ENCODE data around the gene TTC34.
"Not testable (repeated sequence)": the region's sequence is repeated elsewhere in the genome, so short reads cannot be mapped to it uniquely, and the experiment has no call there.

Gene TTC34

DNA sequence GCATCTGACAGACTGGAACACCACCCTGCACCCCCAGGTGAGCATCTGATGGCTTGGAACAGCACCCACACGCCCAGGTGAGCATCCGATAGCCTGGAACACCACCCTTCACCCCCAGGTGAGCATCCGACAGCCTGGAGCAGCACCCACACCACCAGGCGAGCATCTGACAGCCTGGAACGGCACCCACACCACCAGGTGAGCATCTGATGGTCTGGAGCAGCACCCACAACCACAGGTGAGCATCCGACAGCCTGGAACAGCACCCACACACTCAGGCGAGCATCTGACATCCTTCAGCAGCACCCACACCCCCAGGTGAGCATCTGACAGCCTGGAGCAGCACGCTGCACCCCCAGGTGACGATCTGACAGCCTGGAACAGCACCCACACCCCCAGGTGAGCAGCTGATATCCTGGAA, 118.2 kb downstream of the TTC34 start:
- H3K27ac Mint-ChIP-seq (ENCODE audit: low read depth) = not testable (repeated sequence)

DNA sequence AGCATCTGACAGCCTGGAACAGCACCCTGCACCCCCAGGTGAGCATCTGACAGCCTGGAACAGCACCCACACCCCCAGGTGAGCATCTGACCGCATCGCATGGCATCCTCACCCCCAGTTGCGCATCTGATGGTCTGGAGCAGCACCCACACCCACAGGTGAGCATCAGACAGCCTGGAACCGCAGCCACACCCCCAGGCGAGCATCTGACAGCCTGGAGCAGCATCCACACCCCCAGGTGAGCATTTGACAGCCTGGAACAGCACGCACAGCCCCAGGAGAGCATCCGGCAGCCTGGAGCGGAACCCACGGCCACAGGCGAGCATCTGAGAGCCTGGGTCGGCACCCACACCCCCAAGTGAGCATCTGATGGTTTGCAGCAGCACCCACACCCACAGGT, 118.6 kb downstream of the TTC34 start:
- not testable (repeated sequence) for DNase-seq (ENCODE audit: low spot score in 2 of 2); H3K4me1 Mint-ChIP-seq; H3K4me3 Mint-ChIP-seq; H3K27ac Mint-ChIP-seq (ENCODE audit: low read depth); ATAC-seq (replicated peaks; ENCODE audit: extremely low read depth, poor library complexity, severe bottlenecking); H3K36me3 Mint-ChIP-seq (ENCODE audit: insufficient read depth); H3K9me3 Mint-ChIP-seq
- H3K27me3 Mint-ChIP-seq = peaks cover 12% of the 10 kb centered on the region

More for the DNA sequence above, 118.2 kb downstream of the TTC34 start:
- not testable (repeated sequence) for ATAC-seq (replicated peaks; ENCODE audit: extremely low read depth, poor library complexity, severe bottlenecking); DNase-seq (ENCODE audit: low spot score in 2 of 2); H3K36me3 Mint-ChIP-seq (ENCODE audit: insufficient read depth); H3K4me1 Mint-ChIP-seq; H3K9me3 Mint-ChIP-seq; H3K4me3 Mint-ChIP-seq
- H3K27me3 Mint-ChIP-seq = peaks cover 12% of the 10 kb centered on the region

DNA sequence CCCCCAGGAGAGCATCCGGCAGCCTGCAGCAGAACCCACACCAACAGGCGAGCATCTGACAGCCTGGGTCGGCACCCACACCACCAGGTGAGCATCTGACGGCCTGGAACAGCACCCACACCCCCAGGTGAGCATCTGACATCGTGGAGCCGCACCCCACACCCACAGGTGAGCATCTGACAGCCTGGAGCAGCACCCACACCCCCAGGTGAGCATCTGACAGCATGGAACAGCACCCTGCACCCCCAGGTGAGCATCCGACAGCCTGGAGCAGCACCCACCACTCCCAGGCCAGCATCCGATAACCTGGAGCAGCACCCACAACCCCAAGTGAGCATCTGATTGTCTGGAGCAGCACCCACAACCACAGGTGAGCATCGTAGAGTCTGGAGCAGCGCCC, 124.8 kb downstream of the TTC34 start:
- not testable (repeated sequence) for H3K4me1 Mint-ChIP-seq; ATAC-seq (replicated peaks; ENCODE audit: extremely low read depth, poor library complexity, severe bottlenecking); H3K4me3 Mint-ChIP-seq; H3K9me3 Mint-ChIP-seq; DNase-seq (ENCODE audit: low spot score in 2 of 2); H3K27ac Mint-ChIP-seq (ENCODE audit: low read depth); H3K36me3 Mint-ChIP-seq (ENCODE audit: insufficient read depth); H3K27me3 Mint-ChIP-seq

DNA sequence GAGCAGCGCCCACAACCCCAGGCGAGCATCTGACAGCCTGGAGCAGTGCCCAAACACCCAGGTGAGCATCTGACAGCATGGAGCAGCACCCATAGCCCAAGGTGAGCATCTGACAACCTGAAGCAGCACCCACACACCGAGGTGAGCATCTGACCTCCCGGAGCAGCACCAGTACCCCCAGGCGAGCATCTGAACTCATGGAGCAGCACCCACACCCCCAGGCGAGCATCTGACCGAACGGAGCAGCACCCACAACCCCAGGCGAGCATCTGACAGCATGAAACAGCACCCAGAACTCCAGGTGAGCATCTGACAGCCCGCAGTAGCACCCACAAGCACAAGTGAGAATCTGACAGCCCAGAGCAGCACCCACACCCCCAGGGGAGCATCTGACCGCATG, 129.8 kb downstream of the TTC34 start:
- not testable (repeated sequence) for DNase-seq (ENCODE audit: low spot score in 2 of 2); H3K27ac Mint-ChIP-seq (ENCODE audit: low read depth); H3K27me3 Mint-ChIP-seq; ATAC-seq (replicated peaks; ENCODE audit: extremely low read depth, poor library complexity, severe bottlenecking); H3K4me3 Mint-ChIP-seq; H3K4me1 Mint-ChIP-seq; H3K9me3 Mint-ChIP-seq; H3K36me3 Mint-ChIP-seq (ENCODE audit: insufficient read depth)

DNA sequence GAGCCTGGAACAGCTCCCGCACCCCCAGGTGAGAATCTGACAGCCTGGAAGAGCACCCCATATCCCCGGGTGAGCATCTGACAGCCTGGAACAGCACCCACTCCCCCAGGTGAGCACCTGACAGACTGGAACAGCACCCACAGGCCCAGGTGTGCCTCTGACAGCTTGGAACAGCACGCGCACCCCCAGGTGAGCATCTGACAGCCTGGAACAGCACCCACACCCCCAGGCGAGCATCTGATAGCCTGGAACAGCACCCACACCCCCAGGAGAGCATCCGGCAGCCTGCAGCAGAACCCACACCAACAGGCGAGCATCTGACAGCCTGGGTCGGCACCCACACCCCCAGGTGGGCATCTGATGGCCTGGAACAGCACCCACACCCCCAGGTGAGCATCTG, 141.7 kb downstream of the TTC34 start:
- not testable (repeated sequence) for DNase-seq (ENCODE audit: low spot score in 2 of 2); ATAC-seq (replicated peaks; ENCODE audit: extremely low read depth, poor library complexity, severe bottlenecking); H3K36me3 Mint-ChIP-seq (ENCODE audit: insufficient read depth)

DNA sequence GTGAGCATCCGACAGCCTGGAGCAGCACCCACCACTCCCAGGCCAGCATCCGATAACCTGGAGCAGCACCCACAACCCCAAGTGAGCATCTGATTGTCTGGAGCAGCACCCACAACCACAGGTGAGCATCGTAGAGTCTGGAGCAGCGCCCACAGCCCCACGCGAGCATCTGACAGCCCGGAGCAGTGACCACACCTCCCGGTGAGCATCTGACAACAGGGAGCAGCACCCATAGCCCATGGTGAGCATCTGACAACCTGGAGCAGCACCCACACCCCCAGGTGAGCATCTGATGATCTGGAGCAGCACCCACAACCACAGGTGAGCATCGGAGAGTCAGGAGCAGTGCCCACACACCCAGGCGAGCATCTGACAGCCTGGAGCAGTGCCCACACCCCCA, 143.6 kb downstream of the TTC34 start:
- not testable (repeated sequence) for ATAC-seq (replicated peaks; ENCODE audit: extremely low read depth, poor library complexity, severe bottlenecking); H3K4me1 Mint-ChIP-seq; DNase-seq (ENCODE audit: low spot score in 2 of 2)

More for the DNA sequence above, 141.7 kb downstream of the TTC34 start:
- H3K4me1 Mint-ChIP-seq; H3K4me3 Mint-ChIP-seq; H3K27ac Mint-ChIP-seq (ENCODE audit: low read depth); H3K9me3 Mint-ChIP-seq: not testable (repeated sequence)
- H3K27me3 Mint-ChIP-seq = peaks cover 15% of the 10 kb centered on the region

DNA sequence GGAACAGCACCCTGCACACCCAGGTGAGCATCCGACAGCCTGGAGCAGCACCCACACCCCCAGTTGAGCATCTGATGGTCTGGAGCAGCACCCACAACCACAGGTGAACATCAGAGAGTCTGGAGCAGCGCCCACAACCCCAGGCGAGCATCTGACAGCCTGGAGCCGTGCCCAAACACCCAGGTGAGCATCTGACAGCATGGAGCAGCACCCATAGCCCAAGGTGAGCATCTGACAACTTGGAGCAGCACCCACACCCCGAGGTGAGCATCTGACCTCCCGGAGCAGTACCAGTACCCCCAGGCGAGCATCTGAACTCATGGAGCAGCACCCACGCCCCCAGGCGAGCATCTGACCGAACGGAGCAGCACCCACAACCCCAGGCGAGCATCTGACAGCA, 144.4 kb downstream of the TTC34 start:
- H3K9me3 Mint-ChIP-seq; H3K4me1 Mint-ChIP-seq; DNase-seq (ENCODE audit: low spot score in 2 of 2); ATAC-seq (replicated peaks; ENCODE audit: extremely low read depth, poor library complexity, severe bottlenecking); H3K36me3 Mint-ChIP-seq (ENCODE audit: insufficient read depth); H3K4me3 Mint-ChIP-seq; H3K27ac Mint-ChIP-seq (ENCODE audit: low read depth): not testable (repeated sequence)
- H3K27me3 Mint-ChIP-seq = peaks cover 42% of the 10 kb centered on the region

More for the DNA sequence above, 143.6 kb downstream of the TTC34 start:
- H3K27ac Mint-ChIP-seq (ENCODE audit: low read depth); H3K9me3 Mint-ChIP-seq; H3K4me3 Mint-ChIP-seq; H3K36me3 Mint-ChIP-seq (ENCODE audit: insufficient read depth): not testable (repeated sequence)
- H3K27me3 Mint-ChIP-seq = peaks cover 34% of the 10 kb centered on the region

DNA sequence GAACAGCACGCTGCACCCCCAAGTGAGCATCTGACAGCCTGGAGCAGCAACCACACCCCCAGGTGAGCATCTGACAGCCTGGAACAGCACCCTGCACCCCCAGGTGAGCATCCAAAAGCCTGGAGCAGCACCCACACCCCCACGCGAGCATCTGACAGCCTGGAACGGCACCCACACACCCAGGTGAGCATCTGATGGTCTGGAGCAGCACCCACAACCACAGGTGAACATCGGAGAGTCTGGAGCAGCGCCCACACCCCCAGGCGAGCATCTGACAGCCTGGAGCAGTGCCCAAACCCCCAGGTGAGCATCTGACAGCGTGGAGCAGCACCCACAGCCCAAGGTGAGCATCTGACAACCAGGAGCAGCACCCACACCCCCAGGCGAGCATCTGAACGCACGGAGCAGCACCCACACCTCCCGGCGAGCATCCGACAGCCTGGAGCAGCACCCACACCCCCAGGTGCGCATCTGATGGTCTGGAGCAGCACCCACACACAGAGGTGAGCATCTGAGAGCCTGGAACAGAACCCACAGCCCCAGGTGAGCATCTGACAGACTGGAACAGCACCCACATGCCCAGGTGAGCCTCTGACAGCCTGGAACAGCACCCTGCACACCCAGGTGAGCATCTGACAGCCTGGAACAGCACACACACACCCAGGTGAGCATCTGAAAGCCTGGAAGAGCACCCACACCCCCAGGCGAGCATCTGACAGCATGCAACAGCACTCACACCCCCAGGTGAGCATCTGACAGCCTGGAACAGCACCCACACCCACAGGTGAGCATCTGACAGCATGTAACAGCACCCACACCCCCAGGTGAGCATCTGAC, 145.7 kb downstream of the TTC34 start:
- not testable (repeated sequence) for H3K27ac Mint-ChIP-seq (ENCODE audit: low read depth); H3K4me3 Mint-ChIP-seq; H3K9me3 Mint-ChIP-seq; H3K4me1 Mint-ChIP-seq; H3K36me3 Mint-ChIP-seq (ENCODE audit: insufficient read depth); ATAC-seq (replicated peaks; ENCODE audit: extremely low read depth, poor library complexity, severe bottlenecking)
- peaks cover 55% of the 10 kb centered on the region for H3K27me3 Mint-ChIP-seq
- peak in 1 of 2 donors; percentile 24 for DNase-seq (ENCODE audit: low spot score in 2 of 2)

DNA sequence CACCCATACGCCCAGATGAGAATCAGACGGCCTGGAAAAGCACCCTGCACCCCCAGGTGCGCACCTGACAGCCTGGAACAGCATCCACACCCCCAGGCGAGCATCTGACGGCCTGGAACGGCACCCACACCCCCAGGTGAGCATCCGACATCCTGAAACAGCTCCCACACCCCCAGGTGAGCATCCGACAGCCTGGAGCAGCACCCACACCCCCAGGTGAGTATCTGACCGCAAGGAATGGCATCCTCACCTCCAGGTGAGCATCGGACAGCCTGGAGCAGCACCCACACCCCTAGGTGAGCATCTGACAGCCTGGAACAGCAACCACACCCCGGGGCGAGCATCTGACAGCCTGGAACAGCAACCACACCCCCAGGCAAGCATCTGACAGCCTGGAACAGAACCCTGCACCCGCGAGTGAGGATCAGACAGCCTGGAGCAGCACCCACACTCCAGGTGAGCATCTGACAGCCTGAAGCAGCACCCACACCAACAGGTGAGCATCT, 147.0 kb downstream of the TTC34 start:
- H3K27me3 Mint-ChIP-seq = peaks cover 57% of the 10 kb centered on the region
- ATAC-seq (replicated peaks; ENCODE audit: extremely low read depth, poor library complexity, severe bottlenecking); H3K4me3 Mint-ChIP-seq; H3K36me3 Mint-ChIP-seq (ENCODE audit: insufficient read depth); H3K4me1 Mint-ChIP-seq; H3K9me3 Mint-ChIP-seq; H3K27ac Mint-ChIP-seq (ENCODE audit: low read depth): not testable (repeated sequence)
- peak in 1 of 2 donors; percentile 28 for DNase-seq (ENCODE audit: low spot score in 2 of 2)

DNA sequence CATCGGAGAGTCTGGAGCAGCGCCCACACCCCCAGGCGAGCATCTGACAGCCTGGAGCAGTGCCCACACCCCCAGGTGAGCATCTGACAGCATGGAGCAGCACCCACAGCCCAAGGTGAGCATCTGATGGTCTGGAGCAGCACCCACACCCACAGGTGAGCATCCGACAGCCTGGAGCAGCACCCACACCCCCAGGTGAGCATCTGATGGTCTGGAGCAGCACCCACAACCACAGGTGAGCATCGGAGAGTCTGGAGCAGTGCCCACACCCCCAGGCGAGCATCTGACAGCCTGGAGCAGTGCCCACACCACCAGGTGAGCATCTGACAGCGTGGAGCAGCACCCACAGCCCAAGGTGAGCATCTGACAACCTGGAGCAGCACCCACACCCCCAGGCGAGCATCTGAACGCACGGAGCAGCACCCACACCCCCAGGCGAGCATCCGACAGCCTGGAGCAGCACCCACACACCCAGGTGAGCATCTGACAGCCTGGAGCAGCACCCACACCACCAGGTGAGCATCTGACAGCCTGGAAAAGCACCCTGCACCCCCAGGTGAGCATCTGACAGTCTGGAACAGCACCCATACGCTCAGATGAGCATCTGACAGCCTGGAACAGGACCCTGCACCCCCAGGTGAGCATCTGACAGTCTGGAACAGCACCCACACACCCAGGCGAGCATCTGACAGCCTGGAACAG, 147.6 kb downstream of the TTC34 start:
- peaks cover 57% of the 10 kb centered on the region for H3K27me3 Mint-ChIP-seq
- H3K4me3 Mint-ChIP-seq; H3K4me1 Mint-ChIP-seq; ATAC-seq (replicated peaks; ENCODE audit: extremely low read depth, poor library complexity, severe bottlenecking); H3K27ac Mint-ChIP-seq (ENCODE audit: low read depth); H3K9me3 Mint-ChIP-seq; H3K36me3 Mint-ChIP-seq (ENCODE audit: insufficient read depth): not testable (repeated sequence)
- peak; percentile 43 to 55 for DNase-seq (ENCODE audit: low spot score in 2 of 2)

DNA sequence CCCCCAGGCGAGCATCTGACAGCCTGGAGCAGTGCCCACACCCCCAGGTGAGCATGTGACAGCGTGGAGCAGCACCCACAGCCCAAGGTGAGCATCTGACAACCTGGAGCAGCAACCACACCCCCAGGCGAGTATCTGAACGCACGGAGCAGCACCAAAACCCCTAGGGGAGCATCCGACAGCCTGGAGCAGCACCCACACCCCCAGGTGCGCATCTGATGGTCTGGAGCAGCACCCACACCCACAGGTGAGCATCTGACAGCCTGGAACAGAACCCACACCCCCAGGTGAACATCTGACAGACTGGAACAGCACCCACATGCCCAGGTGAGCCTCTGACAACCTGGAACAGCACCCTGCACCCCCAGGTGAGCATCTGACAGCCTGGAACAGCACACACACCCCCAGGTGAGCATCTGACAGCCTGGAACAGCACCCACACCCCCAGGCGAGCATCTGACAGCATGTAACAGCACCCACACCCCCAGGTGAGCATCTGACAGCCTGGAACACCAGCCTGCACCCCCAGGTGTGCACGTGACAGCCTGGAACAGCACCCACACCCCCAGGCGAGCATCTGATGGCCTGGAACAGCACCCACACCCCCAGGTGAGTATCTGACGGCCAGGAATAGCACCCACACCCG, 148.4 kb downstream of the TTC34 start:
- ATAC-seq (replicated peaks; ENCODE audit: extremely low read depth, poor library complexity, severe bottlenecking); H3K36me3 Mint-ChIP-seq (ENCODE audit: insufficient read depth); H3K9me3 Mint-ChIP-seq; H3K4me1 Mint-ChIP-seq; H3K27ac Mint-ChIP-seq (ENCODE audit: low read depth); H3K4me3 Mint-ChIP-seq: not testable (repeated sequence)
- DNase-seq (ENCODE audit: low spot score in 2 of 2) = peak in 1 of 2 donors; percentile 27
- peaks cover 57% of the 10 kb centered on the region for H3K27me3 Mint-ChIP-seq

DNA sequence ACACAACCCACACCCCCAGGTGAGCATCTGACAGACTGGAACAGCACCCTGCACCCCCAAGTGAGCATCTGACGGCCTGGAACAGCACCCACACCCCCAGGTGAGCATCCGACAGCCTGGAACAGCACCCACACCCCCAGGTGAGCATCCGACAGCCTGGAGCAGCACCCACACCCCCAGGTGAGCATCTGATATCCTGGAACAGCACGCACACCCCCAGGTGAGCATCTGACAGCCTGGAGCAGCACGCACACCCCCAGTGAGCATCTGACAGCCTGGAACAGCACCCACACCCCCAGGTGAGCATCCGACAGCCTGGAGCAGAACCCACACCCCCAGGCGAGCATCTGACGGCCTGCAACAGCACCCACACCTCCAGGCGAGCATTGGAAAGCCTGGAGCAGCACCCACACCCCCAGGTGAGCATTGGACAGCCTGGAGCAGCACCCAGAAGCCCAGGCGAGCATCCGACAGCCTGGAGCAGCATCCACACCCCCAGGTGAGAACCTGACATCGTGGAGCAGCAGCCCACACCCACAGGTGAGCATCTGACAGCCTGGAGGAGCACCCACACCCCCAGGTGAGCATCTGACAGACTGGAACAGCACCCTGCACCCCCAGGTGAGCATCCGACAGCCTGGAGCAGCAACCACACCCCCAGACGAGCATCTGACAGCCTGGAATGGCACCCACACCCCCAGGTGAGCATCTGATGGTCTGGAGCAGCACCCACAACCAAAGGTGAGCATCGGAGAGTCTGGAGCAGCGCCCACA, 149.2 kb downstream of the TTC34 start:
- peaks cover 57% of the 10 kb centered on the region for H3K27me3 Mint-ChIP-seq
- not testable (repeated sequence) for DNase-seq (ENCODE audit: low spot score in 2 of 2); H3K4me1 Mint-ChIP-seq; H3K4me3 Mint-ChIP-seq; H3K27ac Mint-ChIP-seq (ENCODE audit: low read depth); H3K36me3 Mint-ChIP-seq (ENCODE audit: insufficient read depth); ATAC-seq (replicated peaks; ENCODE audit: extremely low read depth, poor library complexity, severe bottlenecking); H3K9me3 Mint-ChIP-seq
